Measurements from ENCODE around the gene MEIOB.

The MEIOB gene

GRCh38 chr16:1826691-1827573 is 45.0 kb downstream of the MEIOB start, which contains the start of the genes FAHD1 and HAGH:
Gene FAHD1 (plus strand): TSS chr16:1827206. CDS start chr16:1827239, 33 bp downstream.
Gene HAGH (minus strand): TSS chr16:1826825. CDS start chr16:1826787, 38 bp downstream.
- peak; percentile 96 for DNase-seq

GRCh38 chr16:1825864-1826690 is 45.9 kb downstream of the MEIOB start:
- peak; percentile 46 to 81 for DNase-seq

DNA sequence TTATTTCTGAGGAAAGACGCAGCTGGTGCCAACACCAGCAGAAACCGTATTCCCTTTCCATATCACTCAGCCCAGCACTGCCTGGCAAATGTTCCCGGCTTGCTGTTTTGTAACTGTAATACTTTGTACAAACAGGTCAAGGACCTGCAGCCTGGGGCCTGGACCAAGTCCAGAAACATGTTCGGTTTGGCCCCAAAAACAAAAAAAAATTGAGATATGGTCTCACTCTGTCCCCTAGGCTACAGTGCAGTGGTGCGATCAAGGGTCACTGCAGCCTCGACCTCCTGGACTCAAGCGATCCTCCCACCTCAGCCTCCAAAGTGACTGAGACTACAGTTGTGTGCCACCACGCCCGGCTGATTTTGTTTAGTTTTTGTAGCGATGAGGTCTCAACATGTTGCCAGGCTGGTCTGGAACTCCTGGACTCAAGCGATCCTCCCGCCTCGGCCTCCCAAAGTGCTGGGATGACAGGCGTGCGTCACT is 46.5 kb downstream of the MEIOB start:
- DNase-seq, result no peak

GRCh38 chr16:1823821-1824220 is 48.1 kb downstream of the MEIOB start:
- peak in 1 of 2 donors; percentile 11 for DNase-seq

- DNase-seq, result no peak
These were observed 49.2 kb downstream of the MEIOB start for GRCh38 chr16:1822801-1823200.

GRCh38 chr16:1821861-1822611 is 49.9 kb downstream of the MEIOB start:
- DNase-seq, result no peak

DNA sequence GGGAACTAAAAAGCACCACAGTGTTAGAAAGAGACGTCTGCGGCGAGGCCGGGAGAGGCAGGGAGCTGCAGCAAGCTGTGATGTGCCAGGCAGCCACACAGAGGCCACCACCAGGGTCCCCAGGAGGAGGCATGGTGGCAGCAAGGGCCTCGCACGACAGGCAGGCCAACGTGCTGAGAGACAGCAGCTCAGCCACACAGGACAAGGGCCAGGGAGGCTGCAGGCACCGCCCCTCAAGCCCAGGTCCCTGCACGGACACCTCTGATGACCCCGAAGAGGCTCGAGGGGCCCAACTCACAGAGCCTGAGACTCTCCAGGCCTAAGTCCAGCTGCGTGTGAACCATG is 51.0 kb downstream of the MEIOB start:
- DNase-seq, result no peak

GRCh38 chr16:1820096-1820945 is 51.6 kb downstream of the MEIOB start:
- no peak for DNase-seq

GRCh38 chr16:1819611-1820010 is 52.4 kb downstream of the MEIOB start:
- DNase-seq, result no peak

- DNase-seq, result no peak
These were observed 53.0 kb downstream of the MEIOB start for GRCh38 chr16:1818873-1819525.

DNA sequence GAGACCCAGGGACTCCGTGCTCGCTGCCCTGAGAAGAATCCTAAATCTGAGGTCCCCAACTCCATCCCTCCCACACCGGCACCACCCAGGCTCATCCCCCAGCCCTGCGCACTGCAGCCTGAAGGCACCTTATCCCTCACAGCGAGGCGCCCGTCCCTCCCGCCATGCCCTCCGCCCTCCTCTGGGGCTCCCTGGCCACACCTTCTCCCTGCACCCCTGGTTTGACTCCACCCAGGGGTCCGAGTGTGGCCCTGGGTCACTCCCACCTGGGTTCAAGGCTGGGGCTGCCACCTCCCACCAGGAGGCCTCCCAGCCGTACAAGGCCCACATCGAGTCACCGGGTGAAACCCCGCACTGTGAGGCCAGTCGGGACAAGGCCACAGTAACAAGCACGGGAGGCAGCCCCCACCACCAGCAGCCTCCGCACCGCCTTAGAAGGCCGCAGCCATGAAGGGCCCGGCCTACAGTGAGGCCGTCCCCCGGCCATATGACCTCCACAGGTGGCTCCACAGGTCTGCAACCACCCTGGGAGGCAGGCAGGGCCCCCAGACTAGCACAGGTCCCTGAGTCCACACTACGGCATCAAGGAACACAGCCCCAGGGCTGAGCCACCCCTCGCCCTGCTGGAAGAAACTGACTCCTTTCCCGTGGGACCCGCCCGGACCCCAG is 53.6 kb downstream of the MEIOB start:
- no peak for DNase-seq

- DNase-seq, result no peak
These were observed 54.2 kb downstream of the MEIOB start for GRCh38 chr16:1817716-1818115.

GRCh38 chr16:1817276-1817589 is 54.7 kb downstream of the MEIOB start:
- DNase-seq, result no peak

- no peak for DNase-seq
These were observed 55.3 kb downstream of the MEIOB start for GRCh38 chr16:1816396-1817275.

DNA sequence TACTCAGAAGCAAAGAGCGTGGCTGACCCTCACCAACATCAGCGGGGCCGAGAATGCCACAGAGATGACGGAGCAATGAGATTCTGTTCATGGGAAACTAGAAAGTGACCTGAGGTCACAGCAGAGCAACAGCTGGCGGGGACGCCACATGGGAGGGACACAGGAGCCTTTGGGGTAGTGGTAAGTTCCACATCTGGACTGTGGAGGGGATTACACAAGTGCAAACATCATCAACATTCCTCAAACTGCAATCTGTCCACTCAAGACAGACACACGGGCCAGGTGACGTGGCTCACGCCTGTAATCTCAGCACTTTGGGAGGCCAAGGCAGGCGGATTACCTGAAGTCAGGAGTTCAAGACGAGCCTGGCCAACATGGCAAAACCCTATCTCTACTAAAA is 56.5 kb downstream of the MEIOB start:
- DNase-seq, result no peak

DNA sequence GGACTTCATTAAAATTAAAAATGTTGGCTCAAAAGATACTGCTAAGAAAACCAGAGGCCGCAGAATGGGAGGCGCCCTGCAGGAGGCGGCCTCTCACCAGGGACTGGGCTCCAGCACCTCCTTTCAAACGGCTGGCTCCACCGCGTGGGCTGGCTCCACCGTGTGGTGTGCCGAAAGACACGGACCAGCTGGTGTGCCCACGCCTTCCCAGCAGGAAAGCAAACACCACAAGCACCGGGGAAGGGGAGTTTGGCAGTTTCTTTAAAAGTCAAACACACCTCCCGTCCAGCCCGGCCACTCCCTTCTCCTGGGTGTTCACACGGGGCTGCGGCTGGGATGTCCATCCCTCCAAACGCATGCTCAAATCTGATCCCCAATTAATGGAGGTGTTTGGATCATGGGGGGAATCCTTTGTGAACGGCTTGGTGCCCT is 59.2 kb downstream of the MEIOB start:
- peak; percentile 64 to 78 for DNase-seq

DNA sequence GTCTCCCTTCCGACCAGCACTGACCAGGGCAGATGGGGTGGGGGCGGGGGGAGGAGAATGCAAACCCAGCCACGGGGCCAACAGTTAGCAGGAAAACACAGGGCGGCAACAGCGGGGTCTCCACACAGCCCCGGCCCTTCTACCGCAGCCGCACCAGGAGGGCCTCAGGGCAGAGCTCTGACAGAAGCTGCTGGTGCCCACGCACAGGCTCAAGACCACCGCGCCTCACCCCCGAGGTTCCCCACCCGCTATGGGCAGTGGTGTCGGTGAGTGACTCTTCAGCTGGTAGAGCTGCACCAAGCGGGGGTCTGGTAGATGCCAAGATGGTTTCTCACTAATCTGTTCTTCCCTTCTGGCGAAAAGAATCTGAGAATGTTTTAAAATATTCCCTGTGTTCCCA is 61.4 kb downstream of the MEIOB start:
- DNase-seq, result no peak

DNA sequence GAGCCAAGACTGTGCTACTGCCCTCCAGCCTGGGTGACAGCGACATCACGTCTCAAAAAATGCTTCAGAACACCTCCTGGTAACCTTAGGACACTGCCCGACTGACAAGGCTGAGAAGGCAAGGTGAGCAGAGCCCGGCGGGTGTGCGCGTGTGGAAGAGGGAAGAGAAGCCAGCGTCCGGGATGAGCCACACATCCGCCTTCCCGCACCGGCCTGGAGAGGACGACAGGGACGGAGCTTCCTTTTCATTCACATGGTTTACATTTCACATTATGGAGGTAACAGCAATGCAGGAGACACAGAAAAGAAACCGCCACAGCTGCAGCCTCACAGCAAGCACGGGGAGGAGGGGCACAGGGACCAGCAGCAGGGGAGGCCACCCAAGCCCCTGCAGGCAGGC is 61.9 kb downstream of the MEIOB start:
- no peak for DNase-seq

GRCh38 chr16:1809281-1809801 is 62.6 kb downstream of the MEIOB start:
- no peak for DNase-seq
